Panc1 (cell line): Measurements from ENCODE around the gene LRRC46. TPM values are rescaled to one million over a fixed set of nuclear protein-coding genes. Genes with fewer than 3 reads are reported as not detected.

Experiments
- ATAC-seq: fragments of 200-7000 bp; cut with Tn5 transposase; 2 replicates; pipeline ENCODE4 v1.9.1; 2020; ENCODE audit warnings: mild to moderate bottlenecking, moderate library complexity
- BruUV-seq: library from RNA; stranded (reverse); fragments of 400-500 nt; replicated peaks from 2 replicates; lab custom pipeline; 2021; lab: Mats Ljungman, UMichigan
- CTCF ChIA-PET: fragments of 300-600 bp; sonication (Branson Sonifier 250); formaldehyde crosslinking; loops from one replicate; lab custom pipeline; 2022; ENCODE audit warnings: antibody characterized with exemption; lab: Charles Lee
- POLR2A ChIA-PET: fragments of 300-600 bp; sonication (Branson Sonifier 250); formaldehyde crosslinking; loops from one replicate; lab custom pipeline; 2022; ENCODE audit warnings: antibody characterized with exemption; lab: Charles Lee
- DNase-seq: peaks from one replicate; pipeline ENCODE4 v3.0.0-alpha.2; 2010; ENCODE audit warnings: low read depth, low spot score
- H3K27ac ChIP-seq: 2 replicates; pipeline ENCODE4 v1.5.1; 2011; ENCODE audit warnings: mild to moderate bottlenecking, low read length, inconsistent platforms
- H3K27me3 ChIP-seq: fragments of 200-500 bp; sonication (Bioruptor generic); 2 replicates; pipeline ENCODE4 v1.6.0; 2014; ENCODE audit warnings: low read length, inconsistent platforms; ENCODE audit not compliant: control insufficient read depth, insufficient read depth
- H3K36me3 ChIP-seq: fragments of 200-500 bp; sonication (Bioruptor generic); 2 replicates; pipeline ENCODE4 v1.5.1; 2014; ENCODE audit warnings: inconsistent platforms, mild to moderate bottlenecking, low read length, moderate library complexity; ENCODE audit not compliant: control insufficient read depth, insufficient read depth
- H3K4me1 ChIP-seq: 2 replicates; pipeline ENCODE4 v1.5.1; 2011; ENCODE audit warnings: inconsistent platforms, mild to moderate bottlenecking, low read length, moderate library complexity; ENCODE audit not compliant: control insufficient read depth, insufficient read depth
- H3K4me3 ChIP-seq, 2 experiments: 2 replicates each; pipeline ENCODE4 v1.5.1; 2011 to 2012; ENCODE audit warnings: low read depth in 2 of 2, low read length in 2 of 2, mild to moderate bottlenecking in 2 of 2, inconsistent platforms in 1 of 2, moderate library complexity in 1 of 2
- H3K9me3 ChIP-seq: fragments of 200-500 bp; sonication (Bioruptor generic); 2 replicates; pipeline ENCODE4 v1.5.1; 2014; ENCODE audit warnings: low read depth, mild to moderate bottlenecking, inconsistent platforms, low read length, moderate library complexity; ENCODE audit not compliant: control insufficient read depth, insufficient read depth
- POLR2AphosphoS5 ChIP-seq: IDR thresholded peaks from 2 replicates; pipeline ENCODE4 v1.6.1; 2012; ENCODE audit warnings: mild to moderate bottlenecking, low read depth, low read length, moderate library complexity
- SIN3A ChIP-seq: IDR thresholded peaks from 2 replicates; pipeline ENCODE4 v1.6.1; 2012; ENCODE audit warnings: low read depth, mild to moderate bottlenecking, low read length, moderate library complexity, borderline replicate concordance; ENCODE audit not compliant: insufficient read depth
- TCF7L2 ChIP-seq: IDR thresholded peaks from 2 replicates; pipeline ENCODE4 v1.6.1; 2011; ENCODE audit warnings: mild to moderate bottlenecking, low read depth, low read length, inconsistent platforms
- in situ Hi-C: cut with HindIII; loops from 2 replicates; pipeline ENCODE4 v1.10.0; 2016; ENCODE audit warnings: low sequenced_read_pairs, low pct_unique_long_range_greater_than_20kb
- intact Hi-C: fragments of 100-400 bp; cut with micrococcal nuclease; formaldehyde crosslinking; loops from one replicate; pipeline ENCODE4 v1.10.0; 2022; ENCODE audit not compliant: unreplicated experiment
- total RNA-seq: library from RNA; stranded (reverse); gene quantifications from one replicate; pipeline ENCODE4 v1.2.1, GENCODE V29; 2021; ENCODE audit not compliant: unreplicated experiment
- TF ChIP-seq, protein P1 (sequence below), 2 experiments: IDR thresholded peaks; 2 replicates each; pipeline ENCODE4 v1.6.1; 2011 to 2012; ENCODE audit warnings: low read depth in 2 of 2, control low read depth in 1 of 2, low read length in 1 of 2, mild to moderate bottlenecking in 1 of 2, moderate library complexity in 1 of 2; ENCODE audit not compliant: insufficient read depth in 1 of 2
- TF ChIP-seq, protein P2 (sequence below): fragments of 450-650 bp; IDR thresholded peaks from 2 replicates; pipeline ENCODE4 v1.5.1; 2017; ENCODE audit warnings: mild to moderate bottlenecking

The LRRC46 gene
- total RNA-seq, 1 experiment from 2014 or later: 1.9 TPM

- DNase-seq (no peak), ATAC-seq (no peak)
- ChIA-PET POLR2A (interaction anchor here (0.7 kb wide), 1 partner anchor 29 kb away, joined by 3 read pairs; no protein-coding TSS in a partner anchor), CTCF (no interaction called here)
- no peaks in the 10 kb centered on the region for H3K27me3 ChIP-seq
- peaks cover 8% of the 10 kb centered on the region; the same call in 1 of the 2 replicates for H3K4me1 ChIP-seq
- intact Hi-C loops (no loop called here), in situ Hi-C loops (no loop called here)
- TF ChIP-seq TCF7L2: no peak
- TF ChIP-seq, protein P1, sequence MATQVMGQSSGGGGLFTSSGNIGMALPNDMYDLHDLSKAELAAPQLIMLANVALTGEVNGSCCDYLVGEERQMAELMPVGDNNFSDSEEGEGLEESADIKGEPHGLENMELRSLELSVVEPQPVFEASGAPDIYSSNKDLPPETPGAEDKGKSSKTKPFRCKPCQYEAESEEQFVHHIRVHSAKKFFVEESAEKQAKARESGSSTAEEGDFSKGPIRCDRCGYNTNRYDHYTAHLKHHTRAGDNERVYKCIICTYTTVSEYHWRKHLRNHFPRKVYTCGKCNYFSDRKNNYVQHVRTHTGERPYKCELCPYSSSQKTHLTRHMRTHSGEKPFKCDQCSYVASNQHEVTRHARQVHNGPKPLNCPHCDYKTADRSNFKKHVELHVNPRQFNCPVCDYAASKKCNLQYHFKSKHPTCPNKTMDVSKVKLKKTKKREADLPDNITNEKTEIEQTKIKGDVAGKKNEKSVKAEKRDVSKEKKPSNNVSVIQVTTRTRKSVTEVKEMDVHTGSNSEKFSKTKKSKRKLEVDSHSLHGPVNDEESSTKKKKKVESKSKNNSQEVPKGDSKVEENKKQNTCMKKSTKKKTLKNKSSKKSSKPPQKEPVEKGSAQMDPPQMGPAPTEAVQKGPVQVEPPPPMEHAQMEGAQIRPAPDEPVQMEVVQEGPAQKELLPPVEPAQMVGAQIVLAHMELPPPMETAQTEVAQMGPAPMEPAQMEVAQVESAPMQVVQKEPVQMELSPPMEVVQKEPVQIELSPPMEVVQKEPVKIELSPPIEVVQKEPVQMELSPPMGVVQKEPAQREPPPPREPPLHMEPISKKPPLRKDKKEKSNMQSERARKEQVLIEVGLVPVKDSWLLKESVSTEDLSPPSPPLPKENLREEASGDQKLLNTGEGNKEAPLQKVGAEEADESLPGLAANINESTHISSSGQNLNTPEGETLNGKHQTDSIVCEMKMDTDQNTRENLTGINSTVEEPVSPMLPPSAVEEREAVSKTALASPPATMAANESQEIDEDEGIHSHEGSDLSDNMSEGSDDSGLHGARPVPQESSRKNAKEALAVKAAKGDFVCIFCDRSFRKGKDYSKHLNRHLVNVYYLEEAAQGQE (IDR thresholded peaks at IDR 0.05; ENCODE audit: insufficient read depth in 1 of 2, low read depth in 2 of 2, low read length in 1 of 2): no peak
- TF ChIP-seq POLR2AphosphoS5: no peak
- no peak for TF ChIP-seq SIN3A
- TF ChIP-seq, protein P2, sequence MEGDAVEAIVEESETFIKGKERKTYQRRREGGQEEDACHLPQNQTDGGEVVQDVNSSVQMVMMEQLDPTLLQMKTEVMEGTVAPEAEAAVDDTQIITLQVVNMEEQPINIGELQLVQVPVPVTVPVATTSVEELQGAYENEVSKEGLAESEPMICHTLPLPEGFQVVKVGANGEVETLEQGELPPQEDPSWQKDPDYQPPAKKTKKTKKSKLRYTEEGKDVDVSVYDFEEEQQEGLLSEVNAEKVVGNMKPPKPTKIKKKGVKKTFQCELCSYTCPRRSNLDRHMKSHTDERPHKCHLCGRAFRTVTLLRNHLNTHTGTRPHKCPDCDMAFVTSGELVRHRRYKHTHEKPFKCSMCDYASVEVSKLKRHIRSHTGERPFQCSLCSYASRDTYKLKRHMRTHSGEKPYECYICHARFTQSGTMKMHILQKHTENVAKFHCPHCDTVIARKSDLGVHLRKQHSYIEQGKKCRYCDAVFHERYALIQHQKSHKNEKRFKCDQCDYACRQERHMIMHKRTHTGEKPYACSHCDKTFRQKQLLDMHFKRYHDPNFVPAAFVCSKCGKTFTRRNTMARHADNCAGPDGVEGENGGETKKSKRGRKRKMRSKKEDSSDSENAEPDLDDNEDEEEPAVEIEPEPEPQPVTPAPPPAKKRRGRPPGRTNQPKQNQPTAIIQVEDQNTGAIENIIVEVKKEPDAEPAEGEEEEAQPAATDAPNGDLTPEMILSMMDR: no peak
- no peak overlapping the region for H3K4me3 ChIP-seq
- H3K27ac ChIP-seq: no peak overlapping the region
- no TSS peak for BruUV-seq
- H3K36me3 ChIP-seq: no peaks in the 10 kb centered on the region
- no peaks in the 10 kb centered on the region for H3K9me3 ChIP-seq
Observed at GRCh38 chr17:47879028-47879585, 47.6 kb downstream of the LRRC46 start.

- ATAC-seq (no peak), DNase-seq (no peak)
- Histone ChIP-seq H3K36me3 (no peaks in the 10 kb centered on the region), H3K4me3 (no peak overlapping the region), H3K9me3 (no peaks in the 10 kb centered on the region), H3K27me3 (no peaks in the 10 kb centered on the region), H3K27ac (no peak overlapping the region), H3K4me1 (peaks cover 8% of the 10 kb centered on the region; the same call in 1 of the 2 replicates)
- intact Hi-C loops (no loop called here), in situ Hi-C loops (no loop called here)
- TF ChIP-seq, protein P2: no peak
- TF ChIP-seq TCF7L2: no peak
- TF ChIP-seq POLR2AphosphoS5: no peak
- ChIA-PET CTCF (interaction anchor here (0.6 kb wide), 1 partner anchor 8 kb away, joined by 4 read pairs; no protein-coding TSS in a partner anchor), POLR2A (no interaction called here)
- BruUV-seq: no TSS peak
Observed at GRCh38 chr17:47879776-47880454, 48.4 kb downstream of the LRRC46 start.
